Measurements from ENCODE around the gene P4HTM.

Gene P4HTM

DNA sequence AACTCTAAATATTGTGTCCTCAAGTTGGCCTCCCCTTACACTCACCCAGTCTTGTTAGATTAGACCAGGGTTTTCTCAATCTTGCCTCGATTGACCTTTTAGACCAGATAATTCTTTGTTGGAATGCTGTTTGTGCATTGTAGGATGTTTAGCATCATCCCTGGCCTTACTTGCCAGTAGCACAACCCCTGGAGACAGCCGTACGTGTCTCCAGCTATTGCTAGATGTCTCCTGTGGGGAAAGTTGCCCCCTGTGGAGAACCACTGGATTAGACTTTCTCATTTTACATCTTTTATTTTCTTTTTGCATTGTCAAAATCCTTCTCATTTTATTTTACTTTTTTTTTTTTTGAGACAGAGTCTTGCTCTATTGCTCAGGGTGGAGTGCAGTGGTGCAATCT, 19.4 kb downstream of the P4HTM start:
- FAIRE-seq = no peak

DNA sequence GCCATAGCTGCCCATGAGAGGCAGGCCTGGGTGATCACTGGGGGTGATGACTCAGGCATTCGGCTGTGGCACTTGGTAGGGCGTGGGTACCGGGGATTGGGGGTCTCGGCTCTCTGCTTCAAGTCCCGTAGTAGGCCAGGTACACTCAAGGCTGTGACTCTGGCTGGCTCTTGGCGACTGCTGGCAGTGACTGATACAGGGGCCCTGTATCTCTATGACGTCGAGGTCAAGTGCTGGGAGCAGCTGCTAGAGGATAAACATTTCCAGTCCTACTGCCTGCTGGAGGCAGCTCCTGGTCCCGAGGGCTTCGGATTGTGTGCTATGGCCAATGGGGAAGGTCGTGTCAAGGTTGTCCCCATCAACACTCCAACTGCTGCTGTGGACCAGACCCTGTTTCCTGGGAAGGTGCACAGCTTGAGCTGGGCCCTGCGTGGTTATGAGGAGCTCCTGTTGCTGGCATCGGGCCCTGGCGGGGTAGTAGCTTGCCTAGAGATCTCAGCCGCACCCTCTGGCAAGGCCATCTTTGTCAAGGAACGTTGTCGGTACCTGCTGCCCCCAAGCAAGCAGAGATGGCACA, 22.5 kb downstream of the P4HTM start:
- FAIRE-seq = no peak

DNA sequence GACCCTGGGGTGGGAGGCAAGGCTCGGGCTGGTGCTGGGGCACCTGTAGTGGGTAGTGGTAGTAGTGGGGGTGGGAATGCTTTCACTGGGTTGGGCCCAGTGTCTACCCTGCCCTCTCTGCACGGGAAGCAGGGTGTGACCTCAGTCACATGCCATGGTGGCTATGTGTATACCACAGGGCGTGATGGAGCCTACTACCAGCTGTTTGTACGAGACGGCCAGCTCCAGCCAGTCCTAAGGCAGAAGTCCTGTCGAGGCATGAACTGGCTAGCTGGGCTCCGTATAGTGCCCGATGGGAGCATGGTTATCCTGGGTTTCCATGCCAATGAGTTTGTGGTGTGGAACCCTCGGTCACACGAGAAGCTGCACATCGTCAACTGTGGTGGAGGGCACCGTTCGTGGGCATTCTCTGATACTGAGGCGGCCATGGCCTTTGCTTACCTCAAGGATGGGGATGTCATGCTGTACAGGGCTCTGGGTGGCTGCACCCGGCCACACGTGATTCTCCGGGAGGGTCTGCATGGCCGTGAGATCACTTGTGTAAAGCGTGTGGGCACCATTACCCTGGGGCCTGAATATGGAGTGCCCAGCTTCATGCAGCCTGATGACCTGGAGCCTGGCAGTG, 23.2 kb downstream of the P4HTM start:
- FAIRE-seq = no peak

DNA sequence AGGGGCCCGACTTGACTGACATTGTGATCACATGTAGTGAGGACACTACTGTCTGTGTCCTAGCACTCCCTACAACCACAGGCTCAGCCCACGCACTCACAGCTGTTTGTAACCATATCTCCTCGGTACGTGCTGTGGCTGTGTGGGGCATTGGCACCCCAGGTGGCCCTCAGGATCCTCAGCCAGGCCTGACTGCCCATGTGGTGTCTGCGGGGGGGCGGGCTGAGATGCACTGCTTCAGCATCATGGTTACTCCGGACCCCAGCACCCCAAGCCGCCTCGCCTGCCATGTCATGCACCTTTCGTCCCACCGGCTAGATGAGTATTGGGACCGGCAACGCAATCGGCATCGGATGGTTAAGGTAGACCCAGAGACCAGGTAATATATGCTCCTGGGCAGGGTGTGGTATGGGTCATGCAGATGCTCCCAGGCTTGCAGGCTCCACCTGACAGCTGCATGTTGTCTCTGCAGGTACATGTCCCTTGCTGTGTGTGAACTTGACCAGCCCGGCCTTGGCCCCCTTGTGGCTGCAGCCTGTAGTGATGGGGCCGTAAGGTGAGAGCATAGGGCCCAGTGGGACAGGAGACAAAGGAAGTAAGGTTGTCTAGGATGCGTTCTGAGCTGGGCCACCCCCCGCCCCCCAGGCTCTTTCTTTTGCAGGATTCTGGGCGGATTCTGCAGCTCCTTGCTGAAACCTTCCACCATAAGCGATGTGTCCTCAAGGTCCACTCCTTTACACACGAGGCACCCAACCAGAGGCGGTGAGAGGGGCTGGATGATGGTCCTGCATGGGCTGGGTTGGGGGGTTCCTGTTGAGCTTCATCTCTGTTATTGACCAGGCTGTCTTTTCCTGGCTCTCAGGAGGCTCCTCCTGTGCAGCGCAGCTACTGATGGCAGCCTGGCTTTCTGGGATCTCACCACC, 24.0 kb downstream of the P4HTM start:
- FAIRE-seq = no peak

DNA sequence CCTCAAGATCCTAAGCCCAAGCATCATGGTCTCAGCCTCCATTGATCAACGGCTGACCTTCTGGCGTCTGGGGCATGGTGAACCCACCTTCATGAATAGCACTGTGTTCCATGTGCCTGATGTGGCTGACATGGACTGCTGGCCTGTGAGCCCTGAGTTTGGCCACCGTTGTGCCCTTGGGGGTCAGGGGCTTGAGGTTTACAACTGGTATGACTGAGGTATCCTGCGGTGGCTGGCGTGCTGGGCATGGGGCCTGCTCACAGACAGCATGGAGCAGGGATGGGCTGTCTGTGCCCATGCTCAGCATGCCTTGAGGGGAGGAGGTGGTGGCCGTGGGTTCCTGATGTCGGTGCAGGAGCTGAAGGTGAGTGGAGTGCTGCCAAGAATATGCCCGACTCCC, 25.0 kb downstream of the P4HTM start:
- no peak for FAIRE-seq

DNA sequence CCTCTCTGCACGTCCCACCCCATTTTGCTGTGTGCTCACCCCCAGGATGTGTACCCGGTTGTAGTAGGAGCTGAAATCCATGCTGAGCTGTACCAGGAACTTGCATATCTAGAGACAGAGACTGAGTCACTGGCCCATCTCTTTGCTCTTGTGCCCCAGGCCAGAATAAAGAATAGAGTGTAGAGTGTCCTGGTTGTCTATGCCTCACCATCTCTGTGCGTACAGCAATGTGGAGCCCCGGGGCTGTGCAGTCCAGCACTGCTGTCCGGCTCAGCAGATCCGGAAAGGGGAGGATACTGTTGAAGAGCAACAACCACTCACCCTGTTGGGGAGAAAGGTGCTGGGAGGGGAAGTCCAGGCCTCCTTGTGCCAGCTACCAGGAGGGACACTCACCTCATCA, 25.7 kb downstream of the P4HTM start:
- FAIRE-seq = no peak

DNA sequence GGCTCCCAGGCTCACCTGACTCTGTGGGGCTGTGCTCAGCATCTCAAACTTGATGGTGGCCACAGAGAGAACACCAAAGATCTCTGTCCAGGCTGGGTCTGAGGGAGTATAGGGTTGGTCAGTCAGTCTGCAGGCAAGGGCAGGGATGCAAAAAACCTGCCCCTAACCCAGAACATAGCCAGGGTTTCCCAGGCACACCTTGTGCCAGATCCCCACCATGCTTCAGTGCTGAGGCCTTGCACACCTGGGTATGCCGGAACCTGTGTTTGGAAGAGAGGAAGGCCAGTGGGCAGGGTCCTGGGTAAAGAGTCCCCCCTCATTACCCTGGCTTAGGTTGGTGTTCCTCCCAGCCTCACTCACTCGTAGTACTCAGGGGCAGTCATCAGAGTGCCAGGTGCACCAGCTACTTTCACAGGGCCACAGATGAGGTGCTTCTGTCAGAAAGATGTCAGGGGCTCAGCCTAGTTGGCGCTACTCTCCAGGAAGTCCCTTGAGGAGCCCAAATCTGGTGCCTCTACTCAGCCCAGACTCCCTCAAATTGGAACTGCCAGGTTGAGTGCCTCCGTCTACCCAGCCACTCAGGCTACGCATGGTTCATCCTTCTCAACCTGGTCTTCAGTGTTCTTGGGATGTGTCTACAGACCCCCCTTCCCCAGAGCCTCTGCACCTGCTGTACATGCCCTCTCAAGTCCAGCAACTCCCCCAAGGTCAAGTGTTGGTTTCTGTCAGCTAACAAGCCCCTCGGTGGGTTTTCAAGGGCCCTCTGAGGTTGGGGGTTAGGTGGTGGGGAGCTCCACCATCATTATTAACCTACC, 26.6 kb downstream of the P4HTM start:
- no peak for FAIRE-seq

DNA sequence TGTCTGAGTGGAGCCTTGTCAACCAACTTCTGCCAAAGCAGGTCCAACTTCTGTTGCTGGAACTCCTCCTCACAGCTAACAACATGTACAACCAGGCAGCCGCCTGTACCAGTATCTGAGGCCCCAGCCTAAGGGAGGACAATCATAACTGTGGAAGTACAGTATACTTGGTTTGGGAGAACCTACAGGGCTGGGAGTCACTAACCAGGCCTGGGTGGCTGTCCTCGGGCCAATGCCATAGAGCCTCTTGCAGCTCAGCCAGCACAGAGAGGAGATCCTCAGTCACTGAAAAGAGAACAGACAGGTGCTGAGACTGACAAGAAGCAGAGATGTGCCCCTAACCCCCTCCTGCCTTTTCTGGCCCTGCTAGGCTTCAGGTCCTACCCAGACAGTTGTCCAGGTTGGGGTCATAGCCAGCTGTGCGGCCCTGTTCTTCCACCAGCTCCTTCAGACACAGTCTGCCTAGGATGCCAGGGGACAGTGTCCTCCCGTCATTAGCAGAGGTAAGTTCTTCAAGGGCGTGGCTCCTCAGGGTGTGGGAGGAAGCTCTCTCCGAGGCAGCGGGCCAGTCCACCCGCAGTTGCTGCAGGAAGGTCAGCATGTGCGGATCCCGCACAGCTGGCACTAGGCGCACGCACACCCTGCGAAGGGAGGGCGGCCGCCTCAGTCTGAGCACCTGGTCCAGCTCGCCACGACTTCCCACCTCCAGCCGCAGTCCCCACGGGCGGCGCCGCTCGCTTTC, 27.4 kb downstream of the P4HTM start:
- no peak for FAIRE-seq

DNA sequence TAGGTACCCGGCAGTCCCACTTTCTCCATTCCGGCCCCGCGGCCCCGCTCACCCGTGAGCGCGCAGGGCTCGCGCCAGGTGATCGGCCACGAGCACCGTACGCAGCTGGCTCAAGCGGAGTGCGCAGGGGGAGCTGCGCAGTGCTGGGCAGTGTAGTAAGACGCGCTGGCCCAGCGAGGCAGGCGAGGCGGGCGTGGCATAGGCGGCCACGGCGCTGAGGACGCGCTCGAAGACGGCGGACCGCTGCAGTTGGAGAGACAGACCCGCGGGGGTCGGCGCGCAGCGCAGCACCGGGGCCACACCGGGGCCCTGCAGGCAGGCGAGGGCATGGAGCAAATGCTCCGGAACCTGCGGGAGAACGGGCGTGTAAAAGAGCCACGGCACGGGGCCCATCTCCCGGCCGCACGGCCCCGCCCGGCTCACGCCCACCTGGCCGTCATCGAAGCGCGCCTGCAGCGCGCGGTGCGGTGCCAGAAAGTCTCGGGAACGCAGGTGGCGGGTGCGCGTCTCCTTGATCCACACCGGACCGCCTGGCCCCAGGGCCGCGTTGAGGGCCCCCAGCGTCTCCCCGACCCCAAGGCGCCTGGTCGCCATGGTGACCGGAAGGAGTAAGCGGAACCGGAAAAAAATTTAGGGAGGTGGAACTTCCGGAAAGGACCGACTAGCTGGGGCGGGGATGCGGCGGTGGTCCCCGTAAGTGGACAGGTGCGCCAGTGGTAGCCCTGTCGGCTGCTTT, 28.1 kb downstream of the P4HTM start, which contains the start of gene DALRD3:
Gene DALRD3 (minus strand): TSS at position 610 of the 736 bp plus-strand sequence. CDS start 16 bp downstream, at position 594.
- FAIRE-seq = no peak

DNA sequence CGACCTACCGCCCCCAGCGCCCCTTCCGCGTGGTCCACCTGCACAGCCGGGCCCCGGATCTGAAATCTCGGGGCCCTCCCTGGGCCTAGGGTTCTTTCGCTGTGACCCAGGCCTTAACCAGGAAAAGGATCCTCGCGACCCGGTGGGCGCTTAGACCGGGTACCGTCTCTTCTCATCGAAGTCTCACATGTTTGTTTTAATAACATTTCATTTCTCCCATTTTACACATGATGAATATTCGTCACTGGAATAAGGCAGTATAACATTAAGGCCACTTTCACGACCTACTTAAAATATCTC, 28.6 kb downstream of the P4HTM start:
- FAIRE-seq = no peak

DNA sequence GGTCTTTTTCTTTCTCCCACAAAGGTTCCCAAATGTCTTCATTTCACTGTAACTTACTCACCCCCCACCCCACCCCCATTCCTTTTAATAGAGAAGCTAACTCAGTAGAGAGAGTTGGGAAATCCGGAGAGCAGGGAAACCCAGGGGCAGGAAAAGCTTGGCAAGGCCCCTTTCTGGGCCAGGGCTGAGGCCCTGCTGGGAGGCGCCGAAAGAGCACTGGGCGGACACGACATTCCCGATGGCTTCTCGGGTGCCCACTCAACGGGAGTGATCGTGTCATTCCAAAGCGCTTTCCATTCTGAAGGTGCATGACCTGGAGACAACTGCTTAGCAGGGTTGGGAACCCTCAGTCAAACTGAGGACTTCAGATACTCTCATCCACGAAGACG, 29.9 kb downstream of the P4HTM start:
- FAIRE-seq = no peak

DNA sequence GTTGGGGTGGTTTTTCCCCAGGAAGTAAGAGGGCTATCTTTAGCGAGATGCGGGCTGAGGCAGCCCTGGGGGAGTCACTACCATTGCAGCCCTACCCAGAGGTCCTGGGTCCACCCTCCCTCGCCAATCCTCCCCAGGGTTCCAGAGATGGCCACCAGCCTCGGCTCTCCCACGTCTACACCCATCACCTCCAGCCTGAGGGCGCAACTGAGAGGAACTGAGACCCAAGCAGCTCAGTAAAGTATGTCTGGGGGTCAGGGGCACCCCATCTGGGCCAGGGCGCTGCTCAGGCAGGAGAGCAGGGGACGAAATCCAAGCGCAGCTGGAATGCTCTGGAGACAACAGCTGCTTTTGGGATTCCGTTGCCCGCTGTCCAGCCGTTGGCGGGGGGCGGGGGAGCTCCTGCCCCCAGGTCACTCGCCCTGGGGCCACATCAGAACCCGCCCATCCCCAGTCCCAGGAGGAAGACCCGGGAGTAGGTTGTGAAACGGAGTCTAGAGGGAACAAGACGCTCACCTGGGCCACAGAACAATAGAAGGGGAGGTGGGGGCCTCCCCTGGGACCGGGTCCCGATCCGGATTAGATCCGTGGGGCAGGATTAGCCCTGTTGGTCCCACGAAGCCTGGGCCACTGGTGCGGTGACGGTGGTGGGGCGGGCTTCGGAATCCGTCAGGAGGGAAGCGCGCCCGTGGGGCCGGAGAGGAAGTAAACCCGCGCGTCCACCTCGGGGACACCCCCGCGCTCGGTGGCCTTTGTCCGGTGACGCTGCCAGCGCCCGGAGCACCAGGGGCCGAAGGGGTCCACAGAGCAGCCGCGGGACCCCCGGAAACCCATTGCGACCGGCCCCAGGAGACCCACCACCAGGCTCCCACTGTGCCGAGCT, 30.5 kb downstream of the P4HTM start:
- no peak for FAIRE-seq

DNA sequence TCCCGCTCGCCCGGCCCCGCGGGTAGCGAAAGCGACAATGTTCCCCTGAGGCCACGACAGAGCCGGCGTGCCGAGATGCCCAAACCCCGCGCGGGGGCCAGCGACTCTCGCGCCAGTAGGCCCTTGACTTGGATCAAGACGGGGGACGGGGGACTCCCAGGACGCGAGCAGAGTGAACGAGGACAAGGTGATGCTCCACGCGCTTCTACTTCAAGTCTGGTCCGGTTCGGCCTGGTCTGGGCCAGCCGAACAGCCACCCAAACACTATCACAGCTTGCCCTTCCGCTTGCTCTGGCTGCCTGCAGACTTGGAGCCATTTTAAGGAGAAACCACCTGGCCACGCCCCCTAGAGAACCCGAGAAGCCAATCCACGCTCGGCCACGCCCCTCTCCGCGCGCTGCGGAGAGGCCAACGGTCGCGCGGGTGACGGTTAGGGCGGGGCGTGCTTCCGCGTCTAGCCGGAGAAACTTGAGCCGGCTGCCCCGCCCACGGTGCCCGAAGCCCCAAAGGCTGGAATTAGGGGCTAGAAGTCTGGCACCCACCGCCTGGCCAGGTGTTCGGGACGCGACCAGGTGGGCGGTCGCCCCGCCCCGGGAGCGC, 31.3 kb downstream of the P4HTM start:
- no peak for FAIRE-seq

DNA sequence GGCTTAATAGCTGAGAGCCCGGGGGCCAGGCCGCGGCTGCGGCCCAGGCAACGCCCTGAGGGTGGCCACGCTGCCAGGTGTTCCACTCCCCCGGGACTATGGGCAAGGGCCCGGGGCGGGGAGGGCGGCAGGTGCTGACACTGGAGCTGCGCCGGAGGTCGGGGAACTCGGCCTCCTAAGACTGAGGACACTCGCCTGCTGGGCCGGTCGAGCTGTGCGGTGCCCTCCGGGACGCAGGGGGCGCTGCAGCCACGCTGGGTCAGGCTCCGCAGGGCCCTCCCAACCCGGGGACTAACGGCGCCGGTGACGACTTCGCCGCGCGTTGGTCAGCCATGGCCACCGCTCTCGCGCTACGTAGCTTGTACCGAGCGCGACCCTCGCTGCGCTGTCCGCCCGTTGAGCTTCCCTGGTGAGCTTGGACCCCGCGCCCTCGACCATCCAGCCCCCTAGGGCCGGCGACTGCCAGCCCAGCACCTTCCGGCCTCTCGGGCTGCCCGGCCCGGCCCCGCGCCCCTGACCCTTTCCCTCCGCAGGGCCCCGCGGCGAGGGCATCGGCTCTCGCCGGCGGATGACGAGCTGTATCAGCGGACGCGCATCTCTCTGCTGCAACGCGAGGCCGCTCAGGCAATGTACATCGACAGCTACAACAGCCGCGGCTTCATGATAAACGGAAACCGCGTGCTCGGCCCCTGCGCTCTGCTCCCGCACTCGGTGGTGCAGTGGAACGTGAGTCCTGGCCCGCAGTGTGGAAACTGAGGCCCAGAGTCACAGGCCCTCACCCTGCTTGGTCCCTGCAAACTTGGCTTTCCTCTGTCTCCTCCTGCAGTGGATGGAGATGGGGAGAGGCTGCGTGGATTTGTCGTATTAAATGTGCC, 32.0 kb downstream of the P4HTM start, which contains the start of gene NDUFAF3:
Gene NDUFAF3 (plus strand): TSS at position 309 of the 875 bp plus-strand sequence. CDS start 24 bp downstream, at position 333.
- no peak for FAIRE-seq

DNA sequence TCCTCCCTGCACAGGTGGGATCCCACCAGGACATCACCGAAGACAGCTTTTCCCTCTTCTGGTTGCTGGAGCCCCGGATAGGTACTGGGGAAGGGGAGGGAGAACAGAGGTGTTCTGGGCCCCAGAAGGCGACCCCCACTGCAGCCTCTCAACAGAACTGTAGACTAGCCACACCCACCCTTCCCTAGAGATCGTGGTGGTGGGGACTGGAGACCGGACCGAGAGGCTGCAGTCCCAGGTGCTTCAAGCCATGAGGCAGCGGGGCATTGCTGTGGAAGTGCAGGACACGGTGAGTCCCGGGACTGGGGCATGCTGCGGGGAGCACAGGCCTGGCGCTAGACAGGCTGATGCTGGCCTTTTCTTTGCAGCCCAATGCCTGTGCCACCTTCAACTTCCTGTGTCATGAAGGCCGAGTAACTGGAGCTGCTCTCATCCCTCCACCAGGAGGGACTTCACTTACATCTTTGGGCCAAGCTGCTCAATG, 32.7 kb downstream of the P4HTM start:
- no peak for FAIRE-seq

DNA sequence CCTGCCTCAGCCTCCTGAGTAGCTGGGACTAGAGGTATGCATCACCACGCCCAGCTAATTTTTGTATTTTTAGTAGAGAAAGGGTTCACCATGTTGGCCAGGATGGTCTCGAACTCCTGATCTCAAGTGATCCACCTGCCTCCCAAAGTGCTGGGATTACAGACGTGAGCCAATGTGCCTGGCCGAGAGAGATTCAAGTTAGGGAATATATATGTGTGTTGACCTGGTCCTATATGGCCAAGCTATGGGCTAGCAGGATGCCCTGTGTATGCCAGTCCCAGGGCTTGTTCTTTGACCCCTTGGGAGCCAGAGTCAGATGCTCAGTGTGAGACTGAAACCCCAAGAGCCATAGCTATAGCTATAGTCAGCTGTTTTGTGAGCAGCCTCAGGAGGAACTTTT, 33.7 kb downstream of the P4HTM start:
- FAIRE-seq = no peak

DNA sequence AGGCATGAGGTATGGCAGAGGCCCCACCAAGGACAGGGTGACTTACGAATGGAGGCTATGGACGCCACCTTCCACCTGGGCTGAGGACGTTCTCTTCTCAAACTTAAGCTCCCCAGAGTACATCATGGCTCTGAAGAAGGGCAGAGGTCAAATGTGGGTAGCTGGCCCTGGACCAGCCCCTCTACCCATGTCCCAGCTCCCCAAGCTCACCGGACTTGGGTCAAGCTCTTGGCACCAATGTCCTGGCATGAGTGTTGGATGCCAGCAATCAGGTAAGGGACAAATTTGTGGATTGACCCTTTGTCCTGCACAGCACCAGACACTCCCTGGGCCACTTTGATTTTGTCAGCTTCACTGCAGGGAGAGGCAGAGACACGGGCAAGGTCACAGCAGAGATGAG, 34.4 kb downstream of the P4HTM start:
- FAIRE-seq = no peak

DNA sequence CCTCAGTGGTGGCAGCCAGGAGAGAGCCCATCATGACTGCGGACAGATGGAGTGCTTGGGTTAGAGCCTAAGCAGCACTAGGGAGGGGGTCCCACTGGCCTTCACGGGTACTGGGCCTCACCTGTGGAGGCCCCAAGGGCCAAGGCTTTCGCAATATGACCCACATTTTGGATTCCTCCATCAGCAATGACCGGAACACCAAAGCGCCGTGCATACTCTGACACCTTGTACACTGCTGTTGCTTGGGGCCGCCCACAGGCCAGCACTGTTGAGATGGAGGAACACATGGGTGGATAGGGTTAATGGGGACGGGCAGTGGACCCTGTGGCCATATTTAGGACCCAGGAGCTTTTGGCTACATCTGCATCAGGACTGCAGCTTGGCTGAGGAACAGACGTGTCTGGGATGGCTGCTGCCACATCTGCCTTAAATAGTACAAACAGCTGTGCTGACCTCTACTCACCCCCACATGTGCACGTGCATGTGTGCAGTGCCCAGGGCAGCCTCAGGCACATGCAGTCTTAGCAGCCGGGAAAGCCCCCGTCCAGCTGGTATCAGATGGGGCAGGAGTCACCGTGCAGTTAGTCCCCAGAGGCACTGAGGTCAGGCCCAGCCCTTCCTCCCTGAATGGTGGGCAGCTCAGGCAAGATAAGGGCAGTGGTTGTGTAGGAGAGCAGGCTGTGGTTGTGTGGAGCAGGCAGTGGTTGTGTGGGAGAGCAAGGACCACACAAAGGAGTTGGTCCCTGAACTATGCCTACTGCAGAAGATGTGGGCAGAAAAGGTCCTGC, 35.2 kb downstream of the P4HTM start:
- FAIRE-seq = no peak
